SU-DHL-6 (cell line): Measurements from ENCODE around the gene PRAMEF33.
"Not testable (repeated sequence)": the region's sequence is repeated elsewhere in the genome, so short reads cannot be mapped to it uniquely, and the experiment has no call there.

Experiments used
- EZH2phosphoT487 ChIP-seq: fragments of 200-600 bp; sonication (generic), shearing (Covaris generic); conservative IDR thresholded peaks from 2 replicates; pipeline ENCODE4 v1.6.1; 2018; ENCODE audit warnings: mild to moderate bottlenecking, antibody characterized with exemption, low read length, moderate library complexity, mixed read lengths
- TF ChIP-seq, protein P1 (sequence below): fragments of 200-600 bp; sonication (generic); IDR thresholded peaks from one replicate; pipeline ENCODE4 v1.5.1; 2017; ENCODE audit warnings: antibody characterized with exemption, mild to moderate bottlenecking, low read length, moderate library complexity; ENCODE audit not compliant: insufficient read depth, poor library complexity, severe bottlenecking

DNA sequence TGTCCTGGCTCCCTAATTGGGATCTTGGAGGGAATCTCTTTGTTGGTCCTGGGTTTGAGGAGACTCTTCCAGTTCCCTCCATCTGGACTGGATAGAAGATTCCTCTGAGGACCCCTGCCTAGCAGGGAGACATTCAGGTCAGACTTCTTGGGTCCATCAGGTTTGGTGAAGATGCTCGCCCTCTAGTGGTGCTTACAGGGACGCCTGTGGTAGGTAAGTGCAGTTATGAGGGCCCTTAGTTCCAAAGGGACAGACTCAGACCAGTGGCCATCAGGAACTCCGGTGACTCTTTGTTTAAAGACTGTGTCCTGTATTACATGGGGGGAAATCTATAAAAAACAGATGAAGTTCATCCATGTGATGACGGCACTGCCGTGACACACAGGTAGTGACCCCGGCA is 26.3 kb upstream of the PRAMEF33 start:
- TF ChIP-seq, protein P1, sequence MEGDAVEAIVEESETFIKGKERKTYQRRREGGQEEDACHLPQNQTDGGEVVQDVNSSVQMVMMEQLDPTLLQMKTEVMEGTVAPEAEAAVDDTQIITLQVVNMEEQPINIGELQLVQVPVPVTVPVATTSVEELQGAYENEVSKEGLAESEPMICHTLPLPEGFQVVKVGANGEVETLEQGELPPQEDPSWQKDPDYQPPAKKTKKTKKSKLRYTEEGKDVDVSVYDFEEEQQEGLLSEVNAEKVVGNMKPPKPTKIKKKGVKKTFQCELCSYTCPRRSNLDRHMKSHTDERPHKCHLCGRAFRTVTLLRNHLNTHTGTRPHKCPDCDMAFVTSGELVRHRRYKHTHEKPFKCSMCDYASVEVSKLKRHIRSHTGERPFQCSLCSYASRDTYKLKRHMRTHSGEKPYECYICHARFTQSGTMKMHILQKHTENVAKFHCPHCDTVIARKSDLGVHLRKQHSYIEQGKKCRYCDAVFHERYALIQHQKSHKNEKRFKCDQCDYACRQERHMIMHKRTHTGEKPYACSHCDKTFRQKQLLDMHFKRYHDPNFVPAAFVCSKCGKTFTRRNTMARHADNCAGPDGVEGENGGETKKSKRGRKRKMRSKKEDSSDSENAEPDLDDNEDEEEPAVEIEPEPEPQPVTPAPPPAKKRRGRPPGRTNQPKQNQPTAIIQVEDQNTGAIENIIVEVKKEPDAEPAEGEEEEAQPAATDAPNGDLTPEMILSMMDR, result not testable (repeated sequence)
- not testable (repeated sequence) for TF ChIP-seq EZH2phosphoT487
